Neural cell (in vitro differentiated cells): ENCODE data around the gene FXYD2. TPM values are rescaled to one million over a fixed set of nuclear protein-coding genes. Genes with fewer than 3 reads are reported as not detected.

Source experiments
- H2AFZ ChIP-seq: fragments of 200-600, 300-800 bp; sonication (generic), shearing (Covaris generic); 2 replicates; pipeline ENCODE4 v1.6.0; 2014; ENCODE audit warnings: low read depth, mild to moderate bottlenecking, antibody characterized with exemption, low read length, moderate library complexity
- H3F3A ChIP-seq: fragments of 200-600 bp; shearing (Covaris generic); 2 replicates; pipeline ENCODE4 v1.6.1; 2016; ENCODE audit warnings: mild to moderate bottlenecking, moderate library complexity, mixed read lengths, antibody characterized with exemption, low read length; ENCODE audit not compliant: insufficient read depth, poor library complexity, severe bottlenecking
- H3K27ac ChIP-seq: fragments of 200-600, 300-800 bp; sonication (generic), shearing (Covaris generic); 2 replicates; pipeline ENCODE4 v1.5.1; 2014; ENCODE audit warnings: mild to moderate bottlenecking, low read length, moderate library complexity
- H3K27me3 ChIP-seq: fragments of 300-800, 200-600 bp; sonication (generic), shearing (Covaris generic); 2 replicates; pipeline ENCODE4 v1.6.0; 2014; ENCODE audit warnings: mild to moderate bottlenecking, low read depth, low read length, moderate library complexity; ENCODE audit not compliant: insufficient read depth
- H3K36me3 ChIP-seq: fragments of 300-800, 200-600 bp; sonication (generic), shearing (Covaris generic); 2 replicates; pipeline ENCODE4 v1.5.1; 2014; ENCODE audit warnings: mild to moderate bottlenecking, antibody characterized with exemption, low read length, moderate library complexity; ENCODE audit not compliant: insufficient read depth
- H3K4me2 ChIP-seq: fragments of 300-800, 200-600 bp; sonication (generic), shearing (Covaris generic); 2 replicates; pipeline ENCODE4 v1.6.0; 2014; ENCODE audit warnings: mild to moderate bottlenecking, low read length
- H3K4me3 ChIP-seq: fragments of 300-800, 200-600 bp; sonication (generic), shearing (Covaris generic); 2 replicates; pipeline ENCODE4 v1.5.1; 2014; ENCODE audit warnings: mild to moderate bottlenecking, low read length, moderate library complexity
- H3K79me2 ChIP-seq: fragments of 200-600 bp; shearing (Covaris generic); replicated peaks from 2 replicates; pipeline ENCODE4 v1.6.0; 2014; ENCODE audit warnings: mild to moderate bottlenecking, low read length, moderate library complexity; ENCODE audit not compliant: insufficient read depth
- H3K9ac ChIP-seq: fragments of 300-800, 200-600 bp; sonication (generic), shearing (Covaris generic); 2 replicates; pipeline ENCODE4 v1.6.1; 2016; ENCODE audit warnings: mild to moderate bottlenecking, low read length, mixed read lengths
- H3K9me2 ChIP-seq: fragments of 200-600 bp; shearing (Covaris generic); 2 replicates; pipeline ENCODE4 v1.6.1; 2016; ENCODE audit warnings: mild to moderate bottlenecking, low read length, mixed read lengths; ENCODE audit not compliant: insufficient read depth
- H3K9me3 ChIP-seq: fragments of 200-600, 300-800 bp; sonication (generic), shearing (Covaris generic); 2 replicates; pipeline ENCODE4 v1.6.1; 2016; ENCODE audit warnings: mild to moderate bottlenecking, mixed run types, low read length, moderate library complexity, mixed read lengths
- H4K20me1 ChIP-seq: fragments of 200-600 bp; shearing (Covaris generic); 2 replicates; pipeline ENCODE4 v1.6.1; 2016; ENCODE audit warnings: mild to moderate bottlenecking, mixed run types; ENCODE audit not compliant: insufficient read depth
- EP300 ChIP-seq: fragments of 450-650 bp; conservative IDR thresholded peaks from 2 replicates; pipeline ENCODE4 v1.6.1; 2014; ENCODE audit warnings: antibody characterized with exemption, mild to moderate bottlenecking, moderate library complexity; ENCODE audit not compliant: poor library complexity, severe bottlenecking
- MXI1 ChIP-seq: fragments of 450-650 bp; conservative IDR thresholded peaks from 2 replicates; pipeline ENCODE4 v1.6.1; 2014; ENCODE audit warnings: antibody characterized with exemption, mild to moderate bottlenecking; ENCODE audit not compliant: poor library complexity, severe bottlenecking
- POLR2AphosphoS5 ChIP-seq: IDR thresholded peaks from 2 replicates; pipeline ENCODE4 v1.6.1; 2012
- RAD21 ChIP-seq: fragments of 450-650 bp; conservative IDR thresholded peaks from 2 replicates; pipeline ENCODE4 v1.6.1; 2014; ENCODE audit warnings: antibody characterized with exemption, mild to moderate bottlenecking, moderate library complexity
- SMC3 ChIP-seq: fragments of 450-650 bp; conservative IDR thresholded peaks from 2 replicates; pipeline ENCODE4 v1.6.1; 2014; ENCODE audit warnings: antibody characterized with exemption, mild to moderate bottlenecking, moderate library complexity; ENCODE audit not compliant: poor library complexity
- TAF1 ChIP-seq: IDR thresholded peaks from 2 replicates; pipeline ENCODE4 v1.6.1; 2012; ENCODE audit warnings: low read depth
- polyA plus RNA-seq: library from polyadenylated mRNA; depleted of rRNA; stranded (reverse); fragments of >200 nt; gene quantifications from 2 replicates; pipeline ENCODE4 v1.2.3, GENCODE V29; 2014
- TF ChIP-seq, protein P1 (sequence below): fragments of 450-650 bp; IDR thresholded peaks from 2 replicates; pipeline ENCODE4 v1.5.1; 2014; ENCODE audit warnings: antibody characterized with exemption, mild to moderate bottlenecking, moderate library complexity; ENCODE audit not compliant: poor library complexity, severe bottlenecking
- TF ChIP-seq, protein P2 (sequence below): IDR thresholded peaks from 2 replicates; pipeline ENCODE4 v1.6.1; 2012; ENCODE audit warnings: borderline replicate concordance

Gene FXYD2
- polyA plus RNA-seq, 1 donor from 2014 or later = 4.8 TPM

DNA sequence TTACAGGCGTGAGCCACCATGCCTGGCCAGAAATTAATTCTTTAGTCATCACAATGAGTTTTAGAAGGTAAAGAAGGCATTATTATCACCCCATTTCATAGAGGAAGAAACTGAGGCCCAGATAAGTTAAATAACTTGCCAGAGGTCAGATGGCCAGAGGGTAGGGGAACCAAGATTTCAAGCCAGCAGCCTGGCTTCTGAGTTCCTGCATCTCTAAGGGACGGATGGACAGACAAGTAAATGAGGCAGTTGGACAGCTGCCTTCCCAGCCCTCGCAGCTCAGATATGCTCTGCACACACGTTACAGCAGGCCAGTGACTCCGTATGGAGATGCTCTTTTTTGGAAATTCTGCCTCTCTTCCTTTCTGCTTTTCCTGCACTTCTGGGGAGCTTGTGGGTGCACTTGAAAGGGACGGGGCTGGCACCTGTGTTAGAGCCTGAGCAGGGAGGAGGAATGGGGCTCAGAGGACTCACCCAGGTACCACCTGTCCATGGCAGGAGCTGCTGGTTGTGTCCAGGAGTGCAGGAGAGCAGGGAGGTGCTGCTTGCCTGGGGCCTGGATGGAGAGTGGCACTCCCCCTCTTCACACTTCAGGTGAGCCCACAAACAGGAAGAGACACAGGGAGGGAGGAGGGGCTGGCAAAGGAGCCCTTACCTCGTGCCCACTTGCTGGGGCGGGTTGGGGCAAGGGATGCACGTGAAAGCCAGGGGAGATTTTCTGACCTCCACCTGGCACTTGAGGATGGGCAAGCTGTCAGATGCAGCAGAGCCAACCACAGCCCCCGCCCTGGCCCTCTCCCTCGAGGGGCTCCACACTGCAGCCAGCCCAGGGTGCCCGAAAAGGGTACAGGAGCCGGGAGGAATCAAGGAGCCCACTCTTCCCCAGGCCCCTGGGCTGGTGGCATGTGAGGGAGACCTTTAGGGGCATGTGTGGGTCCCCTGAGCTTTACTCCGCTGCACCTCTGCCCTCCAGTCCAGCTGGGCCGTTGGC lies 3.3 kb upstream of the FXYD2 start:
- no peaks in the 10 kb centered on the region for H4K20me1 ChIP-seq
- H3K4me2 ChIP-seq = no peak overlapping the region
- no peaks in the 10 kb centered on the region for H3K79me2 ChIP-seq
- no peak overlapping the region for H3K27ac ChIP-seq
- no peaks in the 10 kb centered on the region for H3K9me2 ChIP-seq
- H3K36me3 ChIP-seq = no peaks in the 10 kb centered on the region
- no peaks in the 10 kb centered on the region for H3K27me3 ChIP-seq
- no peak for TF ChIP-seq SMC3
- no peak for TF ChIP-seq MXI1
- TF ChIP-seq, protein P1, sequence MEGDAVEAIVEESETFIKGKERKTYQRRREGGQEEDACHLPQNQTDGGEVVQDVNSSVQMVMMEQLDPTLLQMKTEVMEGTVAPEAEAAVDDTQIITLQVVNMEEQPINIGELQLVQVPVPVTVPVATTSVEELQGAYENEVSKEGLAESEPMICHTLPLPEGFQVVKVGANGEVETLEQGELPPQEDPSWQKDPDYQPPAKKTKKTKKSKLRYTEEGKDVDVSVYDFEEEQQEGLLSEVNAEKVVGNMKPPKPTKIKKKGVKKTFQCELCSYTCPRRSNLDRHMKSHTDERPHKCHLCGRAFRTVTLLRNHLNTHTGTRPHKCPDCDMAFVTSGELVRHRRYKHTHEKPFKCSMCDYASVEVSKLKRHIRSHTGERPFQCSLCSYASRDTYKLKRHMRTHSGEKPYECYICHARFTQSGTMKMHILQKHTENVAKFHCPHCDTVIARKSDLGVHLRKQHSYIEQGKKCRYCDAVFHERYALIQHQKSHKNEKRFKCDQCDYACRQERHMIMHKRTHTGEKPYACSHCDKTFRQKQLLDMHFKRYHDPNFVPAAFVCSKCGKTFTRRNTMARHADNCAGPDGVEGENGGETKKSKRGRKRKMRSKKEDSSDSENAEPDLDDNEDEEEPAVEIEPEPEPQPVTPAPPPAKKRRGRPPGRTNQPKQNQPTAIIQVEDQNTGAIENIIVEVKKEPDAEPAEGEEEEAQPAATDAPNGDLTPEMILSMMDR = no peak
- no peak for TF ChIP-seq RAD21
- TF ChIP-seq, protein P2, sequence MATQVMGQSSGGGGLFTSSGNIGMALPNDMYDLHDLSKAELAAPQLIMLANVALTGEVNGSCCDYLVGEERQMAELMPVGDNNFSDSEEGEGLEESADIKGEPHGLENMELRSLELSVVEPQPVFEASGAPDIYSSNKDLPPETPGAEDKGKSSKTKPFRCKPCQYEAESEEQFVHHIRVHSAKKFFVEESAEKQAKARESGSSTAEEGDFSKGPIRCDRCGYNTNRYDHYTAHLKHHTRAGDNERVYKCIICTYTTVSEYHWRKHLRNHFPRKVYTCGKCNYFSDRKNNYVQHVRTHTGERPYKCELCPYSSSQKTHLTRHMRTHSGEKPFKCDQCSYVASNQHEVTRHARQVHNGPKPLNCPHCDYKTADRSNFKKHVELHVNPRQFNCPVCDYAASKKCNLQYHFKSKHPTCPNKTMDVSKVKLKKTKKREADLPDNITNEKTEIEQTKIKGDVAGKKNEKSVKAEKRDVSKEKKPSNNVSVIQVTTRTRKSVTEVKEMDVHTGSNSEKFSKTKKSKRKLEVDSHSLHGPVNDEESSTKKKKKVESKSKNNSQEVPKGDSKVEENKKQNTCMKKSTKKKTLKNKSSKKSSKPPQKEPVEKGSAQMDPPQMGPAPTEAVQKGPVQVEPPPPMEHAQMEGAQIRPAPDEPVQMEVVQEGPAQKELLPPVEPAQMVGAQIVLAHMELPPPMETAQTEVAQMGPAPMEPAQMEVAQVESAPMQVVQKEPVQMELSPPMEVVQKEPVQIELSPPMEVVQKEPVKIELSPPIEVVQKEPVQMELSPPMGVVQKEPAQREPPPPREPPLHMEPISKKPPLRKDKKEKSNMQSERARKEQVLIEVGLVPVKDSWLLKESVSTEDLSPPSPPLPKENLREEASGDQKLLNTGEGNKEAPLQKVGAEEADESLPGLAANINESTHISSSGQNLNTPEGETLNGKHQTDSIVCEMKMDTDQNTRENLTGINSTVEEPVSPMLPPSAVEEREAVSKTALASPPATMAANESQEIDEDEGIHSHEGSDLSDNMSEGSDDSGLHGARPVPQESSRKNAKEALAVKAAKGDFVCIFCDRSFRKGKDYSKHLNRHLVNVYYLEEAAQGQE = no peak
- TF ChIP-seq EP300 = no peak
- H2AFZ ChIP-seq = no peak overlapping the region
- no peaks in the 10 kb centered on the region for H3K9me3 ChIP-seq
- no peaks in the 10 kb centered on the region for H3F3A ChIP-seq
- no peak overlapping the region for H3K4me3 ChIP-seq
- H3K9ac ChIP-seq = no peak overlapping the region

DNA sequence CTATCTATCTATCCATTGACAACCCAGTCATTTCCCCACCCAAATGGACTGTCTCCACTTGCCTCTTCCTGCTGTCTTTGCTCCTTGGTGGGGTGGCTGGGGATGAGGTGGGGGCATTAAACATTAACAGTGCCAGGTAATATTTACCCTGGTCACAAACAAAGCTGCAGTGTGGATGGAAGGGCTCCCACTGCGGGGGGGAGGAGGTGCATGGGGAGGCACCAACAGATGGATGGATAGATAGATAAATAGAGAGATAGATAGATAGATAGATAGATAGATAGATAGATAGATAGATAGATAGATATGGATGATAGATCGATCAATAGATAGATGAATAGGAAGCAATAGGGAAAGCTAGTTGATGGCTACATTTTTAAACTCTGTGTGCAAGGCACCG lies 2.3 kb upstream of the FXYD2 start:
- Histone ChIP-seq H3K4me3 (no peak overlapping the region), H3F3A (no peaks in the 10 kb centered on the region), H3K9me3 (no peaks in the 10 kb centered on the region), H3K27me3 (no peaks in the 10 kb centered on the region), H3K9me2 (no peaks in the 10 kb centered on the region), H2AFZ (no peak overlapping the region), H3K36me3 (no peaks in the 10 kb centered on the region), H3K27ac (no peak overlapping the region), H3K79me2 (no peaks in the 10 kb centered on the region), H3K9ac (no peak overlapping the region), H4K20me1 (no peaks in the 10 kb centered on the region), H3K4me2 (no peak overlapping the region)
- TF ChIP-seq SMC3 (no peak), EP300 (no peak), POLR2AphosphoS5 (no peak), TAF1 (no peak), RAD21 (no peak), MXI1 (no peak)
- TF ChIP-seq, protein P1 = no peak
- TF ChIP-seq, protein P2 = no peak
